HG02840 (cell line): Measurements from ENCODE around the gene MDM4.
A peak's percentile ranks its signal among the peaks of the same experiment; 100 is the strongest.

Experiments used
- ATAC-seq: cut with Tn5 transposase; IDR thresholded peaks from one replicate; pipeline ENCODE4 v1.9.1; 2021; ENCODE audit warnings: mild to moderate bottlenecking, moderate library complexity, moderate number of reproducible peaks; ENCODE audit not compliant: unreplicated experiment, low FRiP score

The MDM4 gene

DNA sequence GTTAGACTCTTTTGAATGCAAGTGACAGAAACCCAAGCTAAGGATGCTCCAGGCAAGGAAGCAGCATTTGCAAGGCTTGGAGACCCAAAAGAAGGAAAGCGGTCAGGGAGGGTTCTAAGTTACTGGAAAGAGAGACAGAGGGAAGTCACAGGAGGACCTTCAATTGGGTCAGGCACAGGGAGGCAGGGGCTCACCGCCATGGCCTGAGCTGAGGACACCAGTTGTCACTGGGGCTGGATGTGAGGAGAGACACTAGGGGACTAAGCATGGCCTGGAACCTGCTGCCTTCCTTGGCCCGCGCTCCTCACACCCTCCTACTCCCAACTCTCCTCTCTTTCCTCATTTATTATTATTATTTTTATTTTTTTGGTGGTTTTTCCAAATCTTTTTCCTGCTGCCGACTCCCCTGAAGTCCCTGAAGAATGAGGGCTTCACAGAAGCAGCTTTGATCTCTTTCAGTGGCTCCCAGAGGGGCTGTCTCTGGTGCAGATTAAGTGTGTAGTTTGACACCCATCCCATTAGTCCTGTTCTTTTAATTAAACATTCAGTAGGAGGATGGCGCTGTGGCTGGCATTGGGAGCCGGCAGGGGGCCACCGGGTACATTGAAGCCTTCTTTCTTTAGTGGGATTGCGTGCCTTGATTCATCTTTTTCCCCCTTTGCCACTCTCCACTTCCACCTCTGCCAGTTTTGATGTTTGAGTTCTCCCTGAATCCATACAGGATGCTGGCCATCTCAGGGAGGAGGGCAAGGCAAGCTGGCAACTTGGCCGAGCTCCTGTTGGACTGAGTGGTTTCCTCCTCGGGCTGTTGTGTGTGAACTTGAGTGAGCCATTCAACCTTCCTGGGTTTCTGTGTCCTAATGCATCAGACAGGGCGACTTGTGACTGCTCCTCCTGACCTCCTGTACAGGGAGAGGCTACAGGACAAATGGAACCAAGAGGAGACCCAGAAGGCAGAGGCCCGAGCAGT lies 59.3 kb downstream of the MDM4 start:
- ATAC-seq: no peak

DNA sequence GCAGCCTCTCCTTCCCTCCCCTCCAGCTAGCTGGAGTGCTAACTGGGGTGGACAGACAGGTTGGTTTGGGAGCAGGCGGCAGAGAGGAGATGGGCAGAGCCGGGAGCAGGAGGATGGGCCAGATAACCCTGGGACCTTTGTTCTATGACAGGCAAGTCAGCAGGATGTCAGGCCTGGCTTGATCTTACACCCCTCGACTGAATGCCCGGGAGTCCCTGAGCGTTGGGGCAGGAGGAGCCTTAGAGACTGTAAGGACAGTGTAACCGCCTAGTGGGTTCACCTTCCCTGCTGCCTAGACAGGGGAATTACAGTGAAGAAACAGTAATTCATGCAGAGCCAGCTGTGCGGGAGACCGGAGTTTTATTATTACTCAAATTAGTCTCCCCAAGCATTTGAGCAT lies 60.2 kb downstream of the MDM4 start:
- no peak for ATAC-seq

DNA sequence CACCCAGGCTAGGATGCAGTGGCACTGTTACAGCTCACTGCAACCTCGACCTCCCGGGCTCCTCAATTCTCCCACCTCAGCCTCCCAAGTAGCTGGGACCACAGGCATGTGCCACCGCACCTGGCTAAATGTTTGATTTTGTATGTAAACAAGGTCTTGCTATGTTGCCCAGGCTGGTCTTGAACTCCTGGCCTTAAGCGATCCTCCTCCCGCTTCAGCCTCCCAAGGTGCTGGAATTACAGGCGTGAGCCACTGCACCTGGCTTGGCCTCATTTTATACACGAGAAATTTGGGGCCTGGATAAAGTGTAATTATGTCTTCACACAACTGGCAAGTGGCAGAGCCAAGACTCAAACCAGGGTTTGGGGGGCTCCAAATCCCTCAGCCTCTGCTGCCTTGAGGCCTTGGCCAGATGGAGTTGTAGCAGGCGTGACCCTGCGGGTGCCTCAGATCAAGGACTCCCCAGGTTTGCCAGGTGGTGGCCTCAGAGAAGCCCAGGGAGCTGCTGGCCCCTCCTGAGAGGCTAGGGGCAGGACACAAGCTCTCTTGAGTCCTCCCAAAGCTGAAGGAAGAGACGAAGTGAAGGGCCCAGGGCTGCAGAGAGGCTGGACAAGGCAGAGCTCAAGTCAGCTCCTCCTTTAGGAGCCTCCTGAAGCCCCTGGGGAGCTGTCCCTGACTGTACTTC lies 61.7 kb downstream of the MDM4 start:
- ATAC-seq: no peak

DNA sequence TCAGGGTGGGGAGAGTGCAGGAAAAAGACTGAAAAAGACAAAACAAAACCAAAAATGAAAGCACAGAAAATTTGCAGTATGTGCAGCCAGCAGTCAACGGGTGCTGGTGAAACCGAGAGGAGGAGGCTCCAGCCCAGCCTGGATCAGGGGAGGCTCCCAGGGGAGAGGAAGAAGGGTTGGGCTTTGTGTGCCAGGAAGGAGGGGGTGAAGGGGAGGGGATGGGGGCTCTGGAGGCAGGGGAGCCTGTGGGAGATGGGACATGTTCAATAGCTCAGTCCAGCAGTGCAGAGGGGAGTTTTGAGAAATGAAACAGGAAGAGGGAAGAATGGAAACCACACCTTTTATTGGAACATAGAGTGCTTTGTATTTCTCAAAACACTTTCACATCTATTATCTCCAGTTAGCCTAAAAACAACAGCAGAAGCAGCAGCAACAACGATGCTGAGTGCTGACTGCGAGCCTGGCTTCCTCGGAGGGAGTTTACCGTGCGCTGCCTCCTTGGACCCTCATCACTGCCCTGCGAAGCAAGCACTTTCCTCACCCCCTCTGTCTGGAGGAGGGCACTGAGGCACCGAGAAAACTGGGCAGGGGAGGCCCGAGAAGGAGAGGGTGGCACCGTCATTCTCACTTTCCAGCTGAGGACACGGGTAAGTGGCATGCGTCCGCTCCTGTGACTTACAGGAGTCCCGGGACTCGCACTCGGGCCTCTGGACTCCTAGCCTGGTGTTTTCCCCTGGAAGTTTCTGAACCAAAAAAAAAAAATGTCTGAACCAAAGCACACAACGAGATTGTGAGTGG lies 62.9 kb downstream of the MDM4 start:
- peak; percentile 62 for ATAC-seq

DNA sequence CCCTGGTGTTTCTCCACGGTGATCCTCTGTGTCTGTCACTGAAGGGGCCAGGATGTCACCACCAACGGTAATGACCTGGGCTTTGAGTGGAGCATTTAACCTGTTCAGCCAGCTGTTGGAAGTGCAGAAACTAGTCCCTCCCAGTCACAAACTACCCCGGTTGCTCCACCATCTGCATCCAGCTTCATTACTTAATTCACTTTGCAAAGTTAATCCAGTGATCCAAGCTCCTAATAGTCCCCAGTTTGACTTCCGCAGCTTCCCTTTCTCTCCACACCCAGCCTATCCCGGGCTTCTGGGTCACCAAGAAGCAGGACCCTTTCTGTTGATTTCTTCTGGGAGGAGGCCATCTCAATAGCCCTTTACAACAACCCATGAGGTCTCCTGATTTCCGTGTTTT lies 63.5 kb downstream of the MDM4 start:
- ATAC-seq: no peak

DNA sequence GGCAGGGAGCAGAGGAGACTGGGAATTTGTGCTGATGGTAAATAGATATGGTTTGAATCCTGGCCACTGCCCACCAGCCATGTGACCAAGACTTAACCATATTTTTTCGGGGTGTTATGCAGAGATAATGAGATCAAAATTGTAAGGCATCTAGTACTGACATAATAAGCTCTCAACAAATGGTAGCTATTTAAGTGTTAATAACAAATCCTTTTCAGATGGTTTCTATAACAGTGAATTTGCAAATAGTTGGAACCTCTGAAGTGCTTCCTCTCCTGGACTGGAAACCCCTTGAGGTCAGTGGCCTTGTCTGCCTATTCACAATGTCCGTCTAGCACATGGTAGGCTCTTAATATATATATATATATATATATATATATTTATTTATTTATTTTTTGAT lies 64.7 kb downstream of the MDM4 start:
- ATAC-seq: no peak

DNA sequence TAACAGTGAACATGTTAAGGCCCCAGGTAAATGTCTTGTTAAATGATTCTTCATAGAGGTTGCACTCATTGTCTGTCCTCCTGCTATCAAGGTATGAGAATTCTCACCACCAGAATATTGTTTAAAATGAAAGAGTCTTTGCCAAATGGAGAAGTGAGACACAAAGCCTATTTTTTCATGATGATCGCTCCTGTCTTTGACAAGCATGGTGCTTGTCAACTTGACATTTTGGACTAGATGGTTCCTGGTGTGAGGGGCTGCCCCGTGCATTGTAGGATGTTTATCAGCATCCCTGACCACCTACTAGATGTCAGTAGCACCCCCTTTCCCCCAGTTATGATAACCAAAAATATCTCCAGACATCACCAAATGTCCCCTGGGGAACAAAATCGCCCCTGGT lies 65.6 kb downstream of the MDM4 start:
- ATAC-seq: no peak

DNA sequence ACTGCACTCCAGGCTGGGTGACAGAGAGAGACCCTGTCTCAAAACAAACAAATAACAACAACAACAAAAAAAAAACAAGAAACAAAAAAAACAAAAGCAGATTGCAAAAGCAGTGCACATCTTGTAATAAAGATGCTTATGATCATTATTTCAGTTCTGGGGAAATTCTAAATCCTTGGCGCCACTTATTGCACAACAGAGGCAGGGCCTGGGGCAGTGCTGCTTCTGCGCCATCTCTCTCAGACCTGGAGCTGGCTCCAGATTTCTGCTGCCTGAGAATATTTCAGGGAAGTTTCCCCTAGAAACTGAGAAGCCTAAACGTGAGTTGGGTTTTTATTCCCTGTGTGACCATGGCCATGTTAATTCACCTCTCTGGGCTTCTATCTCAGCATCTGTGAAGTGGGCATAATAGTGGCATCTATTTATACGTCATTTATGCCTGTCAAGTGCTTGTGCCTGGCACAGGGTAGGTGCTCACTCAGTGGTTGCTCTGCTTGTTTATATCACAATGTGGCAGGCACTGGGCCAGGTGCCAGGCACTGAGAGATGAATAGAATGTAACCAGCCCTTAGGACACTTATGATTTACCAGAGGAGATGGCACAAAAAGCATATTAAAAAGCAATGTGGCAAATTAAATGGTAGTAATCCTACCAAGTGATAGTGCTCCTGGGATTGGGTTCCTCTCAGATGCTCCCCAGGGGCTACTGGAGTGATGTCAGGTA lies 67.9 kb downstream of the MDM4 start:
- no peak for ATAC-seq

DNA sequence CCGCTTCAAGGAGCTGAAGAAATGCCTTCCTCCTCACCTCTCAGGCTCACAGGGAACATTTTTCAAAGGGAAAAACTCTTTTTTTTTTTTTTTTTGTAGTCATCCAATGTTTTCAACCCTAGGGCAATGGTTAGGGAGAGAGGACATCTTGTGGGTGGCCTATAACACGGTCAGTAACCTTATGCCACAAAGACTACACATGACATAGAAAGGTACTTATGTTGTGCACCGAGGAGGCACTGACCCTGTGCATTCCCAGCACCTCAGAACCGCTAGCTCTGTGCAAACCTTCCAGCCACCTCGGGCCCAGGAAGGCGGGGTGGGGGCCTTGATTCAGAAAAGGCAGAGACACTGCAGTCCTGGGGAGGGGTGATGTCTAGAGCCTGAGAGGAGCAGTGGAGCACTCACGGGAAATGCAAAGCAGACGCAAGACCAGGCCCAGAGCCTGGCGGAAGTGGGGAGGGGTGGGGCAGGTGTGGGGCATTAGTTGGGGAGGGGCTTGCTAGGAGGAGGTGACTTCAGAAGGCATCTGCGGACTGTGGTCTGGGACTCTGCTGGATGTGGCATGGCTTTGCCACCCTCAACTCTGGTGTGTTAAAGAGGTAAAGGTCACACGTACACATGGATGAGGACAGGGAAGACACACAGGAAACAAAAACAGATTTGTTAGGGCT lies 68.6 kb downstream of the MDM4 start:
- ATAC-seq: no peak

DNA sequence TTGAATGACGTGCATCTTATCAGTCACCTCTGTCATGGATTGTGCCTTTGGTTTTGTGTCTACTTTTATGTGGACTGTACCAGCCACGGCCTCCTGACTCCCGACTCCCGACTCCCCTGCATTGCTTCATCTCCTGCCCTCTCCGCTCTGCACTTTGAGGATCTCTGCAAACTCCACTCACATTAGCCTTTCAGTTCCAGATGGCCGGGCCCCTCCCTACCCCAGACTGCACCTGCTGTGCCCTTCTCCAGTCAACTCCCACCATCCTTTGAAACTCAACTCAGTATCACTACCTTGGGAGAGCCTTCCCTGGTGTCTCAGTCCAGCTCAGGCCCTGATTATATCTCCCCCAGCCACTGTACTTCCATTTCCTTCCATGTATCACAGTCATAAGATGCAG lies 71.4 kb downstream of the MDM4 start:
- ATAC-seq: no peak

DNA sequence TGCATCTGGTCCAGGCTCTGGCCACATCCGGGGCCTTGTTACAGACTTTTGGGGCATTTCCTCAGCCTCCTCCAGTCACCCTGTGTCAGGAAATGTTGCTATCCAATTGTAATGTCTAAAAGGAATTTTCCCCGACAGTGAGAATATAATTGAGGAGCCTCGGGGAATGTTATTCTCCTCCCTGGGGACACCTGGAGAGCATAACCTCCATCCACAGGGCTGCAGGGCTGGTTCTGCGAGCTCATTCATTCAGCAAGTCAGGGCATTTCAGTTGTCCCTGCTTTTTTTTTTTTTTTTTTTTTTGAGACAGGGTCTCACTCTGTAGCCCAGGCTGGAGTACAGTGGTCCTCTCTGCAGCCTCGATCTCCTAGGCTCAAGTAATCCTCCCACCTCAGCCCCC lies 72.6 kb downstream of the MDM4 start:
- ATAC-seq: no peak

DNA sequence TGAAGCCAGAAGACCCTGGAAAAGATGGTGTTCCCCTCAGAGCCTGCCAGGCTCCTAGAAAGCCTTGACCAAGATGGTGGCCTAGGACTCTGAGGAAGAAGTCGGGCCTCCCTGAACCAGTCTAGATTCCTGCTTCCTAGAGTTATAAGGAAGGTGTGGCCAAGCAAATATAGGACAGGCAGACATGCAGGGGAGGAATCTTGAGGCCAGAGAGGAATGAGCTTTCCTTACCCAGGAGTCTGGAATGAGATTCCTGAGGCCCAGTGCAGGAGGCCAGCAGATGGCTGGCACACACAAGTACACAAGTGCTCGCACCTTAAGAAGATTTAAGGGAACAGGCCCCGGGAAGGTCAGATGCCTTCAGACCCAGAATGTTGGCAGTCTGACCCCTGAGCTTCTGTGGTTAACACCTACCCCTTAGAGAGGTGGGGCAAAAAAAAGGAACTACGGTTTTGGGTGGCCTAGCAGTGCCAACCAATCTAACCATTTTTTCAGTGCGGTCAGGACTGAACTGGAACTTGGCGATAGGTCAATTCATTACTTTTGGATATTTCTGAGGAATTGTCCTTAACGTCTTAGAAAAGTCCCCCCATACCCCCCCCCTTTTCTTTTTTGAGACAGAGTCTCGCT lies 73.3 kb downstream of the MDM4 start:
- no peak for ATAC-seq

DNA sequence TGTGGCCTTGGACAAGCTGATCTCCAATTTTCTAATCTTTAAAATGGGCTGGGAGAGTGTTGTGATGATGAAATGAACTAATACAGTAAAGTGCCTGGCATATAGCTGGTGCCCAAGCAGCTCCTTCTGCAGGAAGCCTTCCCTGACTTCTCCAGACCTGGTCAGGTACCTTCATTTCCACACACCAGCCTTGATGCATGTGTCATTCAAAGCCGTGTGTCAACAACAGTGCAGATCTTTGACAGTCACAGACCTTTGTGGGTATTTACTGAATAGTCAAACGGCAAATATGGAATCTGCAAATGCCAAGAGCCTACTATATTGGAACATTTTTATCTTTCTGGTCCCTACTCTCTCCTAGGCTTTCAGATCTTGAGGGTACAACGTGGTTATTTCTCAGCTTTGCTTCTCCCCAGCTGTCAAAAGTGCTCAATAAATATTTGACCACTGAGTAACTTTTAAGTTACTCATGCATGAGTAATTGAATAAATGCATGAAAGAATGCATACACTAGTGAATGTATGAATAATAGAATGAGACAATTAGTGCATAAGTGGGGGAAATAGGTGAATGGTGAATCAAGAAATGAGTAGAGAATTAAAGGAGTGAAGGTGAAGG lies 75.4 kb downstream of the MDM4 start:
- ATAC-seq: no peak

DNA sequence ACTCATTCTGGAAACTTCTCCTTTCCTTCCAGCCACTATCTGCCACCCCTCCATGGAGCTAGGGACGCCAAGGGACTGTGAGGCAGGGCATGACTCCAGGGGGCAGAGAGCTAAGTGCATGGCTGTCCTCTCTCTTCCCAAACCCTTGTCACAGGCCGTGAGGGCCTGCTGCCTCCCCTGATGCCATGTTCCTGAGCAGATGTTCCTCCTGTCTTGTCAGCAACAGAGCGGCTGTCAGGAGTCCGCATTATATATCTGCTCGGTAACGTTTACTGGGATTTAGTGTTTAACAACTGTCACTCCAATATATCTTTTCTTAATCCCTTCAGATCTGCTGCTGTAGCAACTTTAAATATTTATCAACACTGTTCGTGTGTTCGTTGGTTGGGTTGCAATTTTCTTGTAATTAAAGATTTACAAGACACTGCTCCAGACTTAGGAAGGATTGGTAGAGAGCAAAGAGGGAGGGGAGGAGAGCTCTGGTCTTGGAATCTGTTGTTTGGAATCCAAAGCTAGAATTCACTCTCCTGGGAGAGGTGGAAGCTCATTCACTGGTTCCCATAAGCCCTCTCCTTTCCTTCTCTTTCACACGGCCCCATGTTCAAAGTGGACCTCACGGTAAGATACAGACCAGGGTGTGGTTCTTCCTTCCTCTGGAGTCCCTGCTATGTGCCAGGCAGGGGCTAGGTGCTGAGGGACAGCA lies 76.2 kb downstream of the MDM4 start:
- ATAC-seq: no peak

DNA sequence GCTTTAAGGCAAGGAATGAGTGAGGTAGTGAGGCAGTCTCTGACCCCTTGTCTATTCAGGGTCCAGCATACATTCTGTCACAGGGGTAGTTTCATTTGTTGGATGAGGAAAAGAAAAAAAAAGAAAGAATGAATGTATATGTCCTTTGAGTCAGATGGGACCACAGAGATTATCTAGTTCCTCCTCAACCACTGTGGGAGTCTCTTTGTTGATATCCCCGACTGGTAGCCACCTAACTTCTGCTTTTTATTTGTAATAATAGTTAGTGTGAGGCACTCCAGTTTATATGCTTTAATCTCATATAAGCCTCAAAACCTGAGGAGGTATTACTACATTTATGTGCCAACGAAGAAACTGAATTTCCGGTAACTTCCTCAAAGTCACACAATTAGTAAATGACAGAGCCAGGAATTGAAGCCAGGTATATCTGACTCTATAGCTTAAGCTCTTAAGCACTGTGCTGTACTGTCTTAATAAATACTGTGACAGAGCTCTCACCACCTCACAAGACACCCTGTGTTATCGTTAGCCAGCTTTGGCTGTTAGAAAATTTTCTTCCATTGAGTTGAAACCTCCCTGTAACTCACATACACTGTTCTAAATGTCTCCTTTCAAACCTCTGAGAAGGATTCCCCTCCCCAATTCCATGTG lies 82.2 kb downstream of the MDM4 start:
- ATAC-seq: no peak

DNA sequence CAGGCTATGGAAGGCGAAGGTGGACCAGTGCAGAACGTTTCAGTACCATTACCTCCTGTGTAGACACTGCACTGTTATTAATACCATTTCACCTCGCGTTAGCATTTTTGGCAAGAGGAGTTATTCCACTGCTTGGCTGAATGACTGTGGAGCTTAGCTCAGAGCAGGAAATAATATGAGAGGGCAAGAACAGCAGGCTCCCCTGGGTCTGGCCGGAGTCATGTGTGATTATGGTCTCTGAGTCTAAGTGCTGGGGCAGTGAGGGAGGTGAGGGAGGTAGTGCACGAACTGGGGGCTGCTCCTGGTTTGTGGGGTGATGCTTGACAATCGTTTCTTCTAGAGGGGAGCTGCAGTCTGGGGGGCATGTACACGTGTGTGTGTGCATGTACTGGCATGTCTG lies 82.9 kb downstream of the MDM4 start:
- no peak for ATAC-seq

DNA sequence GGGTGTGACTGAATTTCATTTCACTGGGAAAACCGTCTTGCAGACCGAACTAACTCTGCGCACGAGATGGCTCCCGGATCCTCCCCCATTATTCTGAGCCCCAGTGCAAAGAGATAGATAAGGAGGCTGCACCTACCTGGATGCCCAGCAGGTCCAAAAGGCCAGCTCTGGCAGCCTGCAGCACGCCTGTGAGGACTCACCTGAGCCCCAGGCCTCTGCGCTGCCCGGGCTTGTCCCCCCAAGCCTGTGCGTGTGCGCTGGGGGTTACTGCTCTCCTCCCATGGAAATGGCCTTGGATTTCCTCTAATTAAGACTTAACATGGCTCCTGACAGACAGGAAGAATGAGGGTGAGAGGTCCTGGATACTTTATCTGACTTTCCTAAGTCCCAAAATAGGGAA lies 83.4 kb downstream of the MDM4 start:
- no peak for ATAC-seq

DNA sequence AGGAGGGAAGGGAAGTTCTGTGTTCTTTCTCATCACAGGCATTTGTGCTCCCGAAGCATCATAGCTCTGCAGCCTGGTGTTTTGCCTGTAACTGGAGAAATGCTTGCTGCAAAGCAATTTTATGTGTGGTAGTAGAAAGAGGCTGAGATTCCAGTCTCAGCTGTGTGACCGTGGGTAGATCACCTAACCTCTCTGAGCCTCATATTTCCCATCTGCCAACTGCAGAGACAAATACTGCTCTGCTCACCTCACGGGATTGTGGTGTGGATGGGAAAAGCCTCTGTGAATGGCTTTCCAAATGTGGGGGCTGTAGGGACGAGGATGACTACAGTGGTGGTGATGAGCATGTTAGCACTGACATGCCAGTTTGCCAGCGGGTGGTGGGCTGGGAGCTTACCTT lies 84.0 kb downstream of the MDM4 start:
- ATAC-seq: no peak
